Muscle layer of duodenum (tissue), 2 donors: ENCODE data around the gene MAD1L1.

Source experiments
- H3K27ac ChIP-seq: one replicate; pipeline ENCODE4 v1.7.0; 2013; ENCODE audit warnings: mild to moderate bottlenecking, low read length
- H3K27me3 ChIP-seq: one replicate; pipeline ENCODE4 v1.7.0; 2013; ENCODE audit warnings: low read depth, mild to moderate bottlenecking, control low read depth, low read length
- H3K36me3 ChIP-seq, 2 donors: one replicate each; pipeline ENCODE4 v1.7.0; 2013; ENCODE audit warnings: low read length in 2 of 2, control low read depth in 1 of 2, mild to moderate bottlenecking in 1 of 2; ENCODE audit not compliant: insufficient read depth in 2 of 2, control insufficient read depth in 1 of 2
- H3K4me1 ChIP-seq, 2 donors: one replicate each; pipeline ENCODE4 v1.7.0; 2013; ENCODE audit warnings: low read length in 2 of 2, mild to moderate bottlenecking in 2 of 2, control low read depth in 1 of 2, moderate library complexity in 1 of 2; ENCODE audit not compliant: insufficient read depth in 2 of 2, control insufficient read depth in 1 of 2
- H3K4me3 ChIP-seq, 2 donors: one replicate each; pipeline ENCODE4 v1.7.0; 2013; ENCODE audit warnings: low read length in 2 of 2, low read depth in 1 of 2, mild to moderate bottlenecking in 1 of 2
- H3K9me3 ChIP-seq, 2 donors: one replicate each; pipeline ENCODE4 v1.7.0; 2013; ENCODE audit warnings: low read length in 2 of 2, control low read depth in 1 of 2, mild to moderate bottlenecking in 1 of 2; ENCODE audit not compliant: control insufficient read depth in 1 of 2
- donor health status: healthy.

Gene MAD1L1

DNA sequence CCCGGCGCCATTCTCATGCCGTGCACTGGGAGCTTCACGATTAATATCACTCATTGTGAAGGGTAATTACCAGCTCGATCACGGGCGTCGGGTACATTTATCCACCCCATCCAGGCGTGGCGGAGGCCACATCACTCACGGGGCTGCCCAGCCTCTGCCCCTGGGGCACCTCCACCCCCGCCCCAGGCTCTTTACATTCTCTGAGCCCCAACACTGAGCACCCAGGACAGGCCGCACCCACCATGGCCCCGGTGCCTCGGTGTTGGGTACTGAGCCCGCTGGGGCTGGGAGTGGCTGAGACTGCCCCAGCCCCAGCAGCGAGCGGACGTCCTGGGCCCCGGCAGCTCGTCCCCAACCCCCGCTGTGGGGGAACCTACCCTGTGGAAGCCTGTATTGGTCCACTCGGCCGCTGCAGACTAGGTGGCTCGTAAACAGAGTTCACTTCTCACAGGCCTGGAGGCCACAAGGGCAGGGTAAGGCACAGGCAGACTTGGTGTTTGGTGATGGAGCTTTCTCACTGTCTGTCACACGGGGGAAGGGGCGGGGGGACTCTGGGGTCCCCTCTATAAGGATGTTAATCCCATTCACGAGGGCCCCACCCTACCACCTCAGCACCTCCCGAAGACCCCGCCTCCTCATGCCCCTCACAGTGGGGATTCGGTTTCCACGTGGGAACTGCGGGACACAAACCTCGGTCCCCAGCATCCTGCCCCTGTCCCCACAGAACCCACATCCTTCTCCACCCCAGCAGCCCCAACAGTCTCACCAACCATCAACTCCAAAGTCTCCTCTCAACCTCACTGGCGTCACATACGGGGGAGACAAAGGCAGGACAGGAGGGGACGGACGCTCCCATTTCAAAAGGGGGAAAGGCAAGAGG is 378.5 kb downstream of the MAD1L1 start:
- Histone ChIP-seq H3K36me3 (no peaks in the 10 kb centered on the region), H3K4me1 (no peaks in the 10 kb centered on the region), H3K27ac (no peak overlapping the region), H3K27me3 (no peaks in the 10 kb centered on the region), H3K4me3 (no peak overlapping the region), H3K9me3 (no peaks in the 10 kb centered on the region)

DNA sequence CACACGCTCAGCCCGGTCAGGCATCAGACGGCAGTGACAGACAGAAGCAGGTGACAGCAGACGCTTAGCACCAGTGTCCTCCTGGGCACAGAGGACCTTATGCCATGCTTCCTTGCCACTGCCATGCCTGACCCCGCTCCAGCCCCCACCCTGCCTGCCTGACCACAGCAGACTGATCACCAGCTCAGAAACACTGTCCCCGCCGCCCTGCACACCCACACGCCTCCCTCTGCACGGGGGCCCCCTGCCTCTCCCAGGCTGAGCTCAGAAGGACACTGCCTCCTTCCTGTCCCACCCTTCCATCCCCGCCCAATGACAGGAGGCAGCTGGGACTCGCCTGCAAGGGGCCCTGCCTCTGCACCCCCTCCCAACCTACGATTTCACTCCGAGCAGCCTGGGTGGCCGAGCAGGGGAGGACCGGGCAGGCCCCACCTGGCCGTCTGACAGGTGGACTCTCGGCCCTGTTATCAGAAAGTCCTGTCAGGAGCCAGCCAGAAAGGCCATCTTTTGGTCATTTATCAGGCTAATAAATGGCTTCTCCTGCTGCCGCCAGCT is 379.2 kb downstream of the MAD1L1 start:
- H3K27ac ChIP-seq: no peak overlapping the region
- no peaks in the 10 kb centered on the region for H3K4me1 ChIP-seq
- H3K36me3 ChIP-seq: no peaks in the 10 kb centered on the region
- H3K27me3 ChIP-seq: no peaks in the 10 kb centered on the region
- H3K9me3 ChIP-seq: no peaks in the 10 kb centered on the region
- H3K4me3 ChIP-seq: no peak overlapping the region

DNA sequence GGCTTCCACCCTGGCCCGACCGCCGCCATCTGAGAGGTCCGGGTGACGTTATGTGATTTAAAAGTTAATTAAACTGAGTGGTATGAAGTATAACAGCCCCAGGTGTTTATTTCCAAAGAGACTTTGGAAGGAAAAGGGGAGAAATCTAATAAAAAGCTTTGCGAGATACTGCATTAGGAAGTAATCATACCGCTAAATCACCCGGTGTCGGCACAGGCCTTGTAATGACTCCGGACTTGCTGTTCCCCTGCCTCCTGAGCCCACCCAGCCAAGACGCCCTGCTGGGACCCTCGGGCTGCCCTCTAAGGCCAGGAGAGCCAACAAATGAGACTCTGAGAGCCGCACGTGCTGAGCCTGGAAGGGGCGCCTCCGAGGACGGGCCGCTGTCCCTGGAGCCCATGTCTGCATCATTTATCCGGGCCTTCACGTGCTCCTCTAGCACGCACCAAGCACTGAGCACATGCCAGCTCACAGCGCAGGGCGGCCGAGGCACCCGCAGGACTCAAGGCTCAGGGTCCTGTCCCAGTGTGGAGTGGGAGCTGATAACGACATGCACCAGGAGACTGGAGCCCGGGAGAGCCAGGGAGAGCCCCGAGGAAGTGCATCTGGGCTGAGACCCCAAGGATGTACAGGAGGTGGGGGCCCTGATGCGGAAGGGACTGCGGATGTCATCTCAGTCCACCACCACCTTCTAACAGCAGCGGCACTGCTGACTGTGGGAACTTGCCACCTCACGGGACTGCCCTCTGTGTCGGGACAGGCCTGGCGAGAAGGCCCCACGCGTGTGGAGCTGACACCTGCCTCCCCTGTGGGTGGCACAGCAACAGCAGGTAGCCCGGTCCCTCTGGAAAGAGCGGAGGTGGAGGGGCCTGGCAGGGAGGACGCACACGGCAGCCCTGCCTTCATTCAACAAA is 380.0 kb downstream of the MAD1L1 start:
- no peaks in the 10 kb centered on the region for H3K27me3 ChIP-seq
- no peaks in the 10 kb centered on the region for H3K36me3 ChIP-seq
- no peaks in the 10 kb centered on the region for H3K9me3 ChIP-seq
- no peak overlapping the region for H3K27ac ChIP-seq
- H3K4me3 ChIP-seq: no peak overlapping the region
- no peaks in the 10 kb centered on the region for H3K4me1 ChIP-seq

DNA sequence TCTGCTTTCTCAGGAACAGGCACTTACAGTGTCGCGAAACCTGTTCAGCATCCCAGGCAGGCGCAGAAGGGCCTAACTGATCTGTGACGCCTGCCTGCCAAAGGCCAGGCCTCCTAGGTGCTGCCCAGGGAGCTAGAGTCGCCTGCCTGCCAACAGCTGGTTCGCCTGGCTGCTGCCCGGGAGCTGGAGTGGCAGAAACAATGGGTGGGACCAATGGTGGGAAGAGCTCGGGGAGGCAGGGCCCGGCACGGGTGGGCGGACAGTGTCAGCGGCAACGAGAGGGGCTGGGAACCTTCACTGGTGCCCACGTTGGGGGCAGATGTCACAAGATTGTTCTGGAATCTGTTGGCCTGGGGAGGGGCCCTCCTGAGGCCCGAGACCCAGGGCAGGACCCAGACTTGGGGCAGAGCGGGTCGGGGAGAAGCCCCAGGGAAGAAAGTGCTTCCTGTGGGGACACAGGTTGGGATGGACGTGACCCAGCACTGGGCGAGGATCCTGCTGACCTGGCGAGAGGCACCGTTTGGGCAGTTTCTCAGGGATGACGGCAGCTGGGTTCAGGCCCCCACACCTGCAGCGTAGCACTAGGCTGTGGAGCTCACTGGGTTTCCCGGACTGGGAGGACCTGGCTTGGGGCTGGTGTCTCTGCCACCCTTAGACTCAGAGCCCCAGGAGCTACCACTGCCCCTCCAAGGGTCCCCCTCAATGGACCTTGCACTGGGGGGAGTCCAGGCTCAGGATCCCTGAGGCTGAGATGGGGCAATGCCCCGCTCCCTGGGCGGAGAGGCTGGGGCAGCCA is 380.8 kb downstream of the MAD1L1 start:
- Histone ChIP-seq H3K27ac (no peak overlapping the region), H3K9me3 (no peaks in the 10 kb centered on the region), H3K4me1 (no peaks in the 10 kb centered on the region), H3K27me3 (no peaks in the 10 kb centered on the region), H3K36me3 (no peaks in the 10 kb centered on the region), H3K4me3 (no peak overlapping the region)

DNA sequence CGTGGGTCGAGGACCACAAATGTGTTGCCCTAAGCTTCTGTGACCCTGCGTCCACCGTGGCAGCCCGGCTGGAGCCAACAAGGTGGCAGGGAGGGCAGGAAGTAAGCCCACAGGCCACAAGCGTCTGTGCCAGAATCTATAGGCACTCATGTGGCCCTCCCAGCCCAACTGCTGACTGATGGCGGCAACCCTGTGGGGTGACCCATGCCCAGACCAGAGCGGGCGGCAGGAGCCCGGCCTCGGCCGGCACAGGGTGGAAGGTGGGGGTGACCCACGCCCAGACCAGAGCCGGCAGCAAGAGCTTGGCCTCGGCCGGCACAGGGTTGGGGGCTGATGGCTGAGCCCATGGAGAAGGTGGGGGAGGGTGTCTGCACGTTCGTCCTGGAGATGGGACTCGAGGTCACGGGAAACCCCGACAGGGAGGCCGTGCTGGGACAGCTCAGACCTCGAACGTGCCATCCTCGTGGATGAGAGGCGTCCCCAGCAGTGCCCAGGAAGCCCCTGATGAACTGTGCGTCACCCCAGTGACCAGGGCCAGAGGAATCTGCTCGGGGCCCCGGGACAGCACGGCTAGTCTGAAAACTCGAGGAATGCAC is 381.7 kb downstream of the MAD1L1 start:
- Histone ChIP-seq H3K4me1 (no peaks in the 10 kb centered on the region), H3K36me3 (no peaks in the 10 kb centered on the region), H3K4me3 (no peak overlapping the region), H3K27ac (no peak overlapping the region), H3K27me3 (no peaks in the 10 kb centered on the region), H3K9me3 (no peaks in the 10 kb centered on the region)

GRCh38 chr7:1850111-1850975 is 382.4 kb downstream of the MAD1L1 start:
- no peaks in the 10 kb centered on the region for H3K27me3 ChIP-seq
- no peak overlapping the region for H3K27ac ChIP-seq
- H3K36me3 ChIP-seq: no peaks in the 10 kb centered on the region
- no peaks in the 10 kb centered on the region for H3K4me1 ChIP-seq
- no peaks in the 10 kb centered on the region for H3K9me3 ChIP-seq
- no peak overlapping the region for H3K4me3 ChIP-seq

- H3K36me3 ChIP-seq: no peaks in the 10 kb centered on the region
- no peaks in the 10 kb centered on the region for H3K4me1 ChIP-seq
- no peak overlapping the region for H3K4me3 ChIP-seq
- no peaks in the 10 kb centered on the region for H3K27me3 ChIP-seq
- H3K9me3 ChIP-seq: no peaks in the 10 kb centered on the region
- H3K27ac ChIP-seq: no peak overlapping the region
These were observed 383.2 kb downstream of the MAD1L1 start for GRCh38 chr7:1849351-1850041.

DNA sequence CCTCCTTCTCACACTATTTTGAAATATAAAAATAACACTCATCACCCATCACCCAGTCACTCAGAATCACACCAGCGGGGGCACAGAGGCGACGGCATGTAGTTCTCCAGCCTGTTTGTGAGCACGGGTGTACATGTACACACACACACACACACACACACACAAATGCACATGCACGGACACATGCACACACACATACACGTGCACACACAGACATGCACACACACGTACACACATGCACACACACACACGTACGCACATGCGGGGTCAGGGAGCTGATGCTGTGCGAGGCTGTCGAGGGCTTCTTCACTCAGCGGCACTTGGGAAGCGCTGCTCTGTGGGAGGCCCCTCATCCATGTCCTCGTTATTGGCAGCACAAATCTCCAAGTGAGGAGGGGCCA is 383.8 kb downstream of the MAD1L1 start:
- no peaks in the 10 kb centered on the region for H3K27me3 ChIP-seq
- H3K9me3 ChIP-seq: no peaks in the 10 kb centered on the region
- H3K36me3 ChIP-seq: no peaks in the 10 kb centered on the region
- no peak overlapping the region for H3K27ac ChIP-seq
- H3K4me3 ChIP-seq: no peak overlapping the region
- no peaks in the 10 kb centered on the region for H3K4me1 ChIP-seq

- Histone ChIP-seq H3K27ac (no peak overlapping the region), H3K36me3 (no peaks in the 10 kb centered on the region), H3K9me3 (no peaks in the 10 kb centered on the region), H3K4me3 (no peak overlapping the region), H3K4me1 (no peaks in the 10 kb centered on the region), H3K27me3 (no peaks in the 10 kb centered on the region)
These were observed 384.6 kb downstream of the MAD1L1 start for GRCh38 chr7:1848013-1848640.
